Hepatocyte (in vitro differentiated cells): Measurements from ENCODE around the gene FAM241A. TPM values are rescaled to one million over a fixed set of nuclear protein-coding genes. Genes with fewer than 3 reads are reported as not detected.

Experiments
- DNase-seq: peaks from one replicate; pipeline ENCODE4 v3.0.0-alpha.2; 2016; ENCODE audit warnings: low spot score
- H2AFZ ChIP-seq: fragments of 200-600 bp; sonication (generic); 2 replicates; pipeline ENCODE4 v1.6.0; 2016; ENCODE audit warnings: antibody characterized with exemption, mild to moderate bottlenecking
- H3K27ac ChIP-seq: fragments of 200-600 bp; sonication (generic); 2 replicates; pipeline ENCODE4 v1.5.1; 2016; ENCODE audit warnings: mild to moderate bottlenecking
- H3K27me3 ChIP-seq: fragments of 200-600 bp; sonication (generic); 2 replicates; pipeline ENCODE4 v1.6.1; 2016
- H3K36me3 ChIP-seq: fragments of 200-600 bp; sonication (generic); replicated peaks from 2 replicates; pipeline ENCODE4 v1.5.1; 2016; ENCODE audit warnings: low read depth; ENCODE audit not compliant: insufficient read depth
- H3K4me1 ChIP-seq: fragments of 200-600 bp; sonication (generic); 2 replicates; pipeline ENCODE4 v1.5.1; 2016; ENCODE audit warnings: mild to moderate bottlenecking, moderate library complexity; ENCODE audit not compliant: insufficient read depth
- H3K4me2 ChIP-seq: fragments of 200-600 bp; sonication (generic); 2 replicates; pipeline ENCODE4 v1.6.0; 2016
- H3K4me3 ChIP-seq: fragments of 200-600 bp; sonication (generic); 2 replicates; pipeline ENCODE4 v1.5.1; 2016; ENCODE audit warnings: mild to moderate bottlenecking
- H3K79me2 ChIP-seq: fragments of 200-600 bp; sonication (generic); 2 replicates; pipeline ENCODE4 v1.6.0; 2017; ENCODE audit warnings: mild to moderate bottlenecking
- H3K9me2 ChIP-seq: fragments of 200-600 bp; sonication (generic); replicated peaks from 2 replicates; pipeline ENCODE4 v1.6.0; 2017; ENCODE audit warnings: mild to moderate bottlenecking; ENCODE audit not compliant: insufficient read depth
- H3K9me3 ChIP-seq: fragments of 200-600 bp; sonication (generic); 2 replicates; pipeline ENCODE4 v1.5.1; 2016; ENCODE audit warnings: low read depth, mild to moderate bottlenecking
- H4K20me1 ChIP-seq: fragments of 200-600 bp; sonication (generic); 2 replicates; pipeline ENCODE4 v1.6.0; 2016; ENCODE audit warnings: mild to moderate bottlenecking; ENCODE audit not compliant: insufficient read depth, poor library complexity, severe bottlenecking
- CTCF ChIP-seq: fragments of 200-600 bp; sonication (generic); IDR thresholded peaks from 2 replicates; pipeline ENCODE4 v1.5.1; 2016; ENCODE audit warnings: antibody characterized with exemption, mild to moderate bottlenecking; ENCODE audit not compliant: poor library complexity
- EZH2 ChIP-seq: fragments of 200-600 bp; sonication (generic); IDR thresholded peaks from 2 replicates; pipeline ENCODE4 v1.6.1; 2016; ENCODE audit warnings: antibody characterized with exemption, mild to moderate bottlenecking, borderline replicate concordance
- EZH2phosphoT487 ChIP-seq: fragments of 200-600 bp; sonication (generic); IDR thresholded peaks from one replicate; pipeline ENCODE4 v1.6.1; 2018; ENCODE audit warnings: antibody characterized with exemption, mild to moderate bottlenecking, low read depth, moderate library complexity; ENCODE audit not compliant: unreplicated experiment, severe bottlenecking
- WGBS: methylation state at CpG from one replicate; pipeline ENCODE4 v1.1.6; 2016; ENCODE audit warnings: low lambda C conversion rate; ENCODE audit errors: missing lambda C conversion rate; 5-methylcytosine and 5-hydroxymethylcytosine counted together
- polyA plus RNA-seq: library from polyadenylated mRNA; unstranded; fragments of >200 nt; fragmentation: Nextera tagmentation; extraction: Ambion mirVana; gene quantifications from 2 replicates; pipeline ENCODE4 v1.2.1, GENCODE V29; 2016
- total RNA-seq: library from RNA; depleted of rRNA; stranded (reverse); fragments of >200 nt; gene quantifications from 2 replicates; pipeline ENCODE4 v1.2.3, GENCODE V29; 2014

The FAM241A gene
- total and polyA plus RNA-seq, 2 experiments from 2014 or later = 2.3 to 3.2 TPM

GRCh38 chr4:112138538-112138937, 6.7 kb upstream of the FAM241A start:
- no peak for TF ChIP-seq EZH2
- TF ChIP-seq CTCF = no peak
- TF ChIP-seq EZH2phosphoT487 = no peak
- H3K36me3 ChIP-seq = no peaks in the 10 kb centered on the region
- no peak overlapping the region for H2AFZ ChIP-seq
- H3K27ac ChIP-seq = no peak overlapping the region
- H3K4me1 ChIP-seq = peaks cover 3% of the 10 kb centered on the region
- no peak for DNase-seq
- H3K9me3 ChIP-seq = no peaks in the 10 kb centered on the region
- H3K79me2 ChIP-seq = no peaks in the 10 kb centered on the region
- no peaks in the 10 kb centered on the region for H4K20me1 ChIP-seq
- H3K4me3 ChIP-seq = no peak overlapping the region
- H3K27me3 ChIP-seq = no peaks in the 10 kb centered on the region
- H3K4me2 ChIP-seq = no peak overlapping the region
- no peaks in the 10 kb centered on the region for H3K9me2 ChIP-seq

GRCh38 chr4:112140536-112140935, 4.7 kb upstream of the FAM241A start:
- no peak overlapping the region for H3K27ac ChIP-seq
- H3K9me3 ChIP-seq = no peaks in the 10 kb centered on the region
- no peak overlapping the region for H2AFZ ChIP-seq
- H3K27me3 ChIP-seq = no peaks in the 10 kb centered on the region
- no peaks in the 10 kb centered on the region for H3K36me3 ChIP-seq
- no peak for DNase-seq
- H3K4me1 ChIP-seq = no peaks in the 10 kb centered on the region
- WGBS = 69% methylated on average over 2 of the region's 2 CpGs
- no peaks in the 10 kb centered on the region for H3K9me2 ChIP-seq
- H4K20me1 ChIP-seq = no peaks in the 10 kb centered on the region
- H3K79me2 ChIP-seq = no peaks in the 10 kb centered on the region
- H3K4me2 ChIP-seq = no peak overlapping the region
- H3K4me3 ChIP-seq = no peak overlapping the region
- TF ChIP-seq EZH2 (no peak), EZH2phosphoT487 (no peak)

- no peak overlapping the region for H3K4me3 ChIP-seq
- no peak overlapping the region for H2AFZ ChIP-seq
- no peak for TF ChIP-seq EZH2phosphoT487
- no peak for DNase-seq
- no peaks in the 10 kb centered on the region for H4K20me1 ChIP-seq
- H3K79me2 ChIP-seq = no peaks in the 10 kb centered on the region
- no peaks in the 10 kb centered on the region for H3K9me3 ChIP-seq
- H3K4me2 ChIP-seq = no peak overlapping the region
- no peak overlapping the region for H3K27ac ChIP-seq
- no peaks in the 10 kb centered on the region for H3K27me3 ChIP-seq
- no peaks in the 10 kb centered on the region for H3K4me1 ChIP-seq
- WGBS = 87% methylated on average over 6 of the region's 6 CpGs
- no peaks in the 10 kb centered on the region for H3K36me3 ChIP-seq
- H3K9me2 ChIP-seq = no peaks in the 10 kb centered on the region
Measured at GRCh38 chr4:112141366-112142138, 3.7 kb upstream of the FAM241A start.

- WGBS = 94% methylated on average over 2 of the region's 2 CpGs
- Histone ChIP-seq H4K20me1 (no peaks in the 10 kb centered on the region), H3K79me2 (peaks cover 3% of the 10 kb centered on the region), H3K9me3 (no peaks in the 10 kb centered on the region), H3K4me2 (no peak overlapping the region), H3K36me3 (no peaks in the 10 kb centered on the region), H3K9me2 (no peaks in the 10 kb centered on the region), H3K27me3 (no peaks in the 10 kb centered on the region), H3K27ac (no peak overlapping the region), H3K4me1 (no peaks in the 10 kb centered on the region), H2AFZ (no peak overlapping the region), H3K4me3 (no peak overlapping the region)
- DNase-seq = no peak
- TF ChIP-seq EZH2phosphoT487 (no peak), CTCF (no peak), EZH2 (no peak)
Measured at GRCh38 chr4:112142182-112142581, 3.1 kb upstream of the FAM241A start.
